Daoy (cell line): ENCODE measurements around the gene WNT9B. TPM values are rescaled to one million over a fixed set of nuclear protein-coding genes. Genes with fewer than 3 reads are reported as not detected.

Experiments used
- DNase-seq: peaks from one replicate; pipeline ENCODE4 v3.0.0-alpha.2; 2015; ENCODE audit warnings: low read depth
- total RNA-seq: library from RNA; depleted of rRNA; stranded (reverse); fragments of >200 nt; shearing (Covaris generic); gene quantifications from 2 replicates; pipeline ENCODE4 v1.2.3, GENCODE V29; 2014; rRNA removed

The WNT9B gene, protein sequence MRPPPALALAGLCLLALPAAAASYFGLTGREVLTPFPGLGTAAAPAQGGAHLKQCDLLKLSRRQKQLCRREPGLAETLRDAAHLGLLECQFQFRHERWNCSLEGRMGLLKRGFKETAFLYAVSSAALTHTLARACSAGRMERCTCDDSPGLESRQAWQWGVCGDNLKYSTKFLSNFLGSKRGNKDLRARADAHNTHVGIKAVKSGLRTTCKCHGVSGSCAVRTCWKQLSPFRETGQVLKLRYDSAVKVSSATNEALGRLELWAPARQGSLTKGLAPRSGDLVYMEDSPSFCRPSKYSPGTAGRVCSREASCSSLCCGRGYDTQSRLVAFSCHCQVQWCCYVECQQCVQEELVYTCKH
- total RNA-seq: 0.06 TPM in 1 of 2 replicates, not detected in the other

DNA sequence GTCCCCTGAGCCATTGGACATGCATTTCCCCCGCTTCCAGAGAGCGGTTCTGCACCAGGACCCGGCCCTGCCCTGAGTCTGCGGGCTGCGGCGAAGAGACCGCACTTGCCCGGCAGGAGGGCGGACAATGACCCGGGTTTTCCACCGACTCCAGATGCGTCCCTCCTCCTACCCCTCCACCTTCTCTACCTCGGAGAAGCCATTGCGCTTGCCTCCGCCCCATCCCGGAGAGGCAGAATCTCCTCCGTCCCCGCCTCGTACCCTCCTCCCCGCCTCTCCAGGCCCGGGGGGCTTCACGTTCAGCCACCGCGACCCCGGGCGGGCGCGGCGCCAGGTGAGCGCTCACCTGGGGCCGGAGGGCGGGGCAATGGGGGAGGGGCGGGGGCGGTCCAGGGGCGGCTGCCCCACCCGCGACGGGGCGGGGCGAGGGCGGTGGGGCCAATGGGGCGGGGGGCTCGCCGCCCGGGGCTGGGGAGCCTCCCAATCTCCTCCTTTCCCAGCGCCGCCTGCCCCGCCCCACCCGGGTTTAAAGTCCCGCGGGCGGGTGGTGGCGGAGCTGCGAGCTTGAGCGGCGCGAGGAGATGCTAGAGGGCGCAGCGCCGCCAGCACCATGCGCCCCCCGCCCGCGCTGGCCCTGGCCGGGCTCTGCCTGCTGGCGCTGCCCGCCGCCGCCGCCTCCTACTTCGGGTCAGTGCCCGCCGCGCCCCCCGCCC lies at the start of gene WNT9B:
WNT9B (plus strand) TSS at position 555 of the 713 bp plus-strand sequence; CDS start at position 611, 56 bp downstream.
- DNase-seq: peak; percentile 66

- DNase-seq: no peak
These were observed 48.6 kb upstream of the WNT9B start for GRCh38 chr17:46802800-46803199.

- no peak for DNase-seq
These were observed 47.8 kb upstream of the WNT9B start for GRCh38 chr17:46803544-46803943.

DNA sequence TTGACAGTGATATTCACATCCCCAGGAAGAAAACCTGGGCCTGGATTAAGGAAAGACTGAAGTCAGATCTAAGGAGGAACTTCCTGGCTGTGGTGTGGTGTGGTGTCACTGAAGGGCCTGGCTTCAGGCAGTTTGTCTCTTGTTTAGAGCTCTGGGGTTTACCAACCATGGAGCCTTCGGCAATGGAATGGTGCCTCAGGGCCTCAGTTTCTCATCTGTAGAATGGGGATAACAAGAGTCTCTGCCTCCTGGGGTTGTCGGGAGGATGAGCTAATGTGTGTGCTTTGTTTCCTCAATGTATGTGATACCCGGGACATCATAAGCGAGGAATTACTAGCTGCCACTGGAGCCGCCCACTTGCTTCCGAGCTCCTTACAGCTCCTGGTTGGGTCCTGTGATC lies 45.6 kb upstream of the WNT9B start:
- no peak for DNase-seq

DNA sequence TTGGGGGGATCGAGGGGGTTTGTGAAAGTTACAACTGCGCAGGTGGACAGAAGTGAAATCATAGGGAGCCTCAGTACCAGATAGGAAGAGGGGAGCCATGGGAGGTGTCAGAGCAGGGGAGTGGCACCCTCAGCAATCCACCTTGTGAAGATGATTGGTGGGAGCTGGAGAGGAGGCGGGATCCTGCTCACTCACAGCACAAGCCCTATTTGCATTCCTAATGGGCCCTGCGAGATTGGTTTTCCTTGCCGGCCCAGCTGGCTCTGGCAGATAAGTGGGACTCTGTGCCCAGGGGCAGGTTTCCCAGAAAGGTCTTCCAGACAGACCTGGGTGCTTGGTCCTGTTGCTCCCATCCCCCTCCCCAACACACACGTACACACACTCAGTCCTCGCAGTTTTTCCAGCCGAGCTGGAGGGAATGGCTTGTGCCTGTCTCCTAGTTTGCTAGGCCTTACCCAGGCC lies 42.2 kb upstream of the WNT9B start:
- peak; percentile 33 for DNase-seq

DNA sequence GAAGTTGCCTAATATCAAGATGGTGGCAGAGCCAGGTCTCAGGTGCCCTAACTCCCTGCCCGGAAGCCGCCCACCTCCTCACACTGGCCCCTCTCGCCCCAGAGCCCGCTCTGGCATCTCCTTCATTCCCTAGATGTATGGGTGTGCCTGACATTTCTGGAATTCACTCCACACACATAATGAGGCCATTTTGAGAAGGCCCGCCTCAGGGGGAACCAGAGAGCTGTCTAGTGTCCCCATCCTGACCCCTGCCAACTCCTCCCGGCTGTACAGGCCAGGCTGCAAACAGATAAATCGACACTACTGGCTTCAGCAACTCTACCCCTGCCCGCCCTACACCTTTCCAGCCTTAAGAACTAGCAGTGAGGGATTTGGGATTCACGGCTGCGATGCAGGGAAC lies 40.5 kb upstream of the WNT9B start:
- DNase-seq: no peak

DNA sequence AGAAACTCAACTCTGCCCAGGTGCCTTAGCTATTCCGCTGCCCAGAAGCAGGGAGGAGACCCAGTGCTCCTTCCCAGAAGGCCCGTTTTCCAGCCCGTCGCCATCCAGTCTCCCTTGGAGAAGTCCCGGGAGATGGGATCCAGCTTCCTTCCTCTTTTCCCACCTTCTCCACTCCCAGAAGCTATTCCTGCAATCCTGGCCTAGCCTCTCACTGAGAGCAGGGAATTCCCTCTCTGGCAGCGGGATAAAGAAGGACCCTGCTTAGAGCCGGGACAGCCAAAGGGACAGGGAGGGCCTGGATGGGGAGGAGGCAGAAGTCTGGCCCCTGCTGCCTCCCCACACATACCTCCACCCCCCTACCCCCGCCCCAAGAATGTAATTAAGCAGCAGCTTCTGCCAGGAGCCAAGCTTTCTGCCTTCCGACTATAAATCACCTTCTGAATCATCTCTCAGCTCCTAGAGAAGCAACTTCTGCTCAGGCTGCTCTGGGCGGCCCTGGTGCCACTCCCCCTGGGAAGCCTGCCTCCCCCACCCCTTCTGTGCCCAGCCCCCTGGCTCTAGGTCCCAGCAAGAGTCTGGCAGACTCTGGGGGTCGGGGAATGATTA lies 39.3 kb upstream of the WNT9B start:
- peak; percentile 58 for DNase-seq

GRCh38 chr17:46812624-46813318 lies 38.6 kb upstream of the WNT9B start:
- DNase-seq: no peak

DNA sequence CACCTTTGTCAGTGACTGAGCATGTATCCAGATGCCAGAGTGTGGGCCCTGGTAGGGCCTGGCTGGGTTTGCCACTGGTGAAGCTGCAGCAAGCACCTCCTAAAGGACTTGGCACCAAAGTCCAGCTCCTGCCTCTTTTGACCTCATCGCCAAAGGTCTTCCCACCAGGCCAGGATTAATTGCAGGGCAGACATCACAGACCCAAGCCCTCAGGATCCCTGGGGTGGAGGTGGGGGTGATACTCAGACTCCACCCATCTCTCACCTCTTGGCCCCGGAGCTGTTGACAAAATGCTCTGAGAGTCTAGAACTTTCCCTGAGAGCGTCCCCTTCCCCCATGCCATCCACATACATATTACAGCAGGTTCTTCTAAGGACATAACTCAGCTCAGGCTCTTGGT lies 37.5 kb upstream of the WNT9B start:
- DNase-seq: no peak

GRCh38 chr17:46814446-46814845 lies 36.9 kb upstream of the WNT9B start:
- DNase-seq: no peak

DNA sequence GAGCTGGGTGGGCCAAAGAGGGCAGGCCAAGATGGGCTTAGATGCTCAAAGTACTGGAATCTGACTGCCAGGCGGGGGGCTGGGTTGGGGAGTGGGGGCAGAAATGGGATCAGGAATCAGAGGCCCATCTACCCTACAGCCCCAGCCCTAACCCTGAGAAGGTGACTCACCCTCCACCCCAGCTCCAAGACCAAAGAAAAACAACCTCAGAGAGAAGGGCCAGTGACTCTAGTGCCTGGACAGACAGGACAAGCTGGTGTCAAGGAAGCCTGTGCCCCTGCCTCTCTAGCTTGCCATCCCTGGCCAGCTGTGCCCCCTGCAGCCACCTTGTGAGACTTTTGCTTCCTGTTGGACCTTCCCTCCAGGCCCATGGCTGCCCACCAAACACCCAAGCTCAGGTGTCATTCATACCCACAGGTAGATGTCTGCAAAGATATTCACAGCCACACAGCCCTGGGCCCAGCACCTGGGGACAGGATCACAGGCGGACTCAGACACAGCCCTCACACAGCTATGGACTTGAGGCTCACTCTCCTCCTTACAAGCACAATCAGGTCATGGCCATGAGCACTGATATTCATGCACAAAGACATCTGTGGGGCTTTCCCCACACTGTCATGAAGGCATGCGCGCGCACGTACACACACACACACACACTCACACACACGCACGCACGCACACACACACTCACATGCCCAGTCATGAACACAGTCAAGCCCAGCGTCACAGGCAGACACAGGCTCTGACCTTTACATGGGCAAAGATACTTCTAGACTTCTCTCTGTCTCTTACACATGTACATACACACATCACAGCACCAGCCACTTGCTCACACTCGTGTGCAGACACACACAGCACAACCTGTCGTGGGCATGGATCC lies 35.7 kb upstream of the WNT9B start:
- DNase-seq: no peak

DNA sequence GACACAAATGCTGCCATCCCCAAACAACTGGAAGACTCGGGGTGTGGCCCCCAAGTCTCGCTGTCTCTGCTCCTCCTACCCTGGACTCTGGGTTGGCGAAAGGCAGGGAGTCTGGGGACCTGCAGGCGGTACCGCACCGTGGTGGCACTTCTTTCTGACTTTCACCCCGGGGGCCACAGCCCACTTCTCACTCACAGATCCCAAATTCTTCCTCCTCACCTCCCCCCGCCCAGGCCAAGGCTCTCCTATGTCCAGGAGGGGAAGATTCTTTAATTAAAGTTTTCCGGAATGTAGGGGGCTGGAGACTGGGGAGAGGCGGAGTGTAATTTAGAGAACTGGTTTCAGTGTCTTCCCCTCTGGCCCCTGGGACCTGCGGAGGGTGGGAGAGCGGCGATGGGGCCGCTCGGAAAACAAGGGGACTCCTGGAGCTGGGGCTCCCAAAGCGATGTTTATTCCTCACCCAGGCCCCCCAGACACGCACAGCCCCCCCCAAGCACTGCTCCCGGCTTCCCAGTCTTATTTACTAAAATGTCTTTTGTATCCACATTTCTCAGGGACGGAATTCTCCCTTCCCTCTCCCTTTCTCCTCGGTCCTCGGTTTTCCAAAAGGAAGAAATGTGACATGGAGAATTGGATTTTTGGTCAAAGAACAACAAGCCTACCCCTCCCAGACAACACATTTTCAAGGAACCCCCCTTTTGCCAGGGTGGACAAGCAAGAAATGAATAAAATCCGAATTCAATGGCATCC lies 34.1 kb upstream of the WNT9B start:
- DNase-seq: no peak

DNA sequence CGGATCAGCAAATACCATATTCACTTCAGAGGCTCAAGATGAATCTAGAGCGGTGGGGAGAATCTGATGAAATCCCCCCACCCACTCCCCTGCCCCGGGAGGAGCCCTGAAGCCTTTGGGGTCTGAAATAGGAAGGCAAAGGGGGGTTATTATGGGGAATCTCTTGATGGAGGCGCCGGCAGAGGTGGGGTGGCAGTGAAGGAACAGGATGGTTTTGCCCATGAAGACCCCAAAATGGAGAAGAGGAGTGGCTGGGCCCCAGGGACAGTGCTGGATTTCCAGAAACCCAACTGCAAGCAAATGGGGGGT lies 33.5 kb upstream of the WNT9B start:
- DNase-seq: no peak

GRCh38 chr17:46818316-46818928 lies 33.0 kb upstream of the WNT9B start, which contains the start of gene WNT3:
TSS of gene WNT3 (minus strand) at chr17:46818692. CDS start at chr17:46818597, 95 bp downstream.
- peak; percentile 55 for DNase-seq

GRCh38 chr17:46818929-46819859 lies 32.2 kb upstream of the WNT9B start:
- no peak for DNase-seq

- no peak for DNase-seq
These were observed 31.5 kb upstream of the WNT9B start for GRCh38 chr17:46819906-46820351.

- DNase-seq: no peak
These were observed 30.6 kb upstream of the WNT9B start for GRCh38 chr17:46820592-46821450.
